Measurements from ENCODE around the gene SARDH. TPM values are rescaled to one million over a fixed set of nuclear protein-coding genes. Genes with fewer than 3 reads are reported as not detected.

The SARDH gene, protein sequence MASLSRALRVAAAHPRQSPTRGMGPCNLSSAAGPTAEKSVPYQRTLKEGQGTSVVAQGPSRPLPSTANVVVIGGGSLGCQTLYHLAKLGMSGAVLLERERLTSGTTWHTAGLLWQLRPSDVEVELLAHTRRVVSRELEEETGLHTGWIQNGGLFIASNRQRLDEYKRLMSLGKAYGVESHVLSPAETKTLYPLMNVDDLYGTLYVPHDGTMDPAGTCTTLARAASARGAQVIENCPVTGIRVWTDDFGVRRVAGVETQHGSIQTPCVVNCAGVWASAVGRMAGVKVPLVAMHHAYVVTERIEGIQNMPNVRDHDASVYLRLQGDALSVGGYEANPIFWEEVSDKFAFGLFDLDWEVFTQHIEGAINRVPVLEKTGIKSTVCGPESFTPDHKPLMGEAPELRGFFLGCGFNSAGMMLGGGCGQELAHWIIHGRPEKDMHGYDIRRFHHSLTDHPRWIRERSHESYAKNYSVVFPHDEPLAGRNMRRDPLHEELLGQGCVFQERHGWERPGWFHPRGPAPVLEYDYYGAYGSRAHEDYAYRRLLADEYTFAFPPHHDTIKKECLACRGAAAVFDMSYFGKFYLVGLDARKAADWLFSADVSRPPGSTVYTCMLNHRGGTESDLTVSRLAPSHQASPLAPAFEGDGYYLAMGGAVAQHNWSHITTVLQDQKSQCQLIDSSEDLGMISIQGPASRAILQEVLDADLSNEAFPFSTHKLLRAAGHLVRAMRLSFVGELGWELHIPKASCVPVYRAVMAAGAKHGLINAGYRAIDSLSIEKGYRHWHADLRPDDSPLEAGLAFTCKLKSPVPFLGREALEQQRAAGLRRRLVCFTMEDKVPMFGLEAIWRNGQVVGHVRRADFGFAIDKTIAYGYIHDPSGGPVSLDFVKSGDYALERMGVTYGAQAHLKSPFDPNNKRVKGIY
- 18.4 and 23.9 TPM in 2 replicates for total RNA-seq

DNA sequence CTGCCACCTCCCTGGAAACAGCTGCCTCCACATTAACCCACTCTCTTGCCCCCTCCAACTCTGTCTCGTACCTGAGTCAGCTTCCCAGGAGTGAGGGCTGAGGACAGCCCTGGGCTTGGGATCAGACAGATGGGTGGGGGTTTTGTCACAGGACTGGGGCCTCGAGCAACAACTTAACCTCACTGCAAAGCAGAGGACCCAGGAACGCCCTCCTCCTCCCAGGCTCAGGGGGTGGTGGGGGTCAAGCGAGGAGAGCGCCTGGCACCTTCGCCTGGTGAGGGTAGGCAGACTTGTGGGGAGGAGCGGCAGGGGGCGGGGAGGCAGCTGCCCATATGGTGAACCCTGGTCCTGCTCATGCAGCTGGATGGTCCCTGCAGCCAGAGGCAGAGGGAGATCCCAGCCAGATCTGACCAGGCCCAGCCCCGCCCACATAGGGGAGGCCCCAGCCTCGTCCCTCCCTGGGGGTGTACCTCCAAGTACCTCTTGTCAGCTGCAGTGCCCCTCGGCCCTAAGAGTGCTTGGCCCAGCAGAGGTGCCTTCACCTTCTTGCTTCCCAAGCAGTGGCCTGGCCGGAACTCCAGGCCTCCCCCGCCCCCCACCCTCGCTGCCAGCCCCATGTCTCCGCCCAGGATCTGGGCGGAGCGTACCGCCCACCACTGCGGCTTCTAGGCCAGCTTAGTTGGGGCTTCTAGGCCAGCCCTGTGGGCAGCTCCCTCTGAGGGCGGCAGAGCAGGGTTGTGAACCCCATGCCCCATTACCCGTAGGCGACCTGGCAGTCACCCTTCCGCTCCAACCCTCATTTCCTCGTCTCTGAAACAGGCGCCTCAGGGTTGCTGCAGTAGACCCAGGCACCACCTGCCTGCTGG is at the start of gene SARDH:
TSS of gene SARDH (minus strand) at position 579 of the 866 bp plus-strand sequence. CDS start 4,179 bp downstream, outside the sequence.

DNA sequence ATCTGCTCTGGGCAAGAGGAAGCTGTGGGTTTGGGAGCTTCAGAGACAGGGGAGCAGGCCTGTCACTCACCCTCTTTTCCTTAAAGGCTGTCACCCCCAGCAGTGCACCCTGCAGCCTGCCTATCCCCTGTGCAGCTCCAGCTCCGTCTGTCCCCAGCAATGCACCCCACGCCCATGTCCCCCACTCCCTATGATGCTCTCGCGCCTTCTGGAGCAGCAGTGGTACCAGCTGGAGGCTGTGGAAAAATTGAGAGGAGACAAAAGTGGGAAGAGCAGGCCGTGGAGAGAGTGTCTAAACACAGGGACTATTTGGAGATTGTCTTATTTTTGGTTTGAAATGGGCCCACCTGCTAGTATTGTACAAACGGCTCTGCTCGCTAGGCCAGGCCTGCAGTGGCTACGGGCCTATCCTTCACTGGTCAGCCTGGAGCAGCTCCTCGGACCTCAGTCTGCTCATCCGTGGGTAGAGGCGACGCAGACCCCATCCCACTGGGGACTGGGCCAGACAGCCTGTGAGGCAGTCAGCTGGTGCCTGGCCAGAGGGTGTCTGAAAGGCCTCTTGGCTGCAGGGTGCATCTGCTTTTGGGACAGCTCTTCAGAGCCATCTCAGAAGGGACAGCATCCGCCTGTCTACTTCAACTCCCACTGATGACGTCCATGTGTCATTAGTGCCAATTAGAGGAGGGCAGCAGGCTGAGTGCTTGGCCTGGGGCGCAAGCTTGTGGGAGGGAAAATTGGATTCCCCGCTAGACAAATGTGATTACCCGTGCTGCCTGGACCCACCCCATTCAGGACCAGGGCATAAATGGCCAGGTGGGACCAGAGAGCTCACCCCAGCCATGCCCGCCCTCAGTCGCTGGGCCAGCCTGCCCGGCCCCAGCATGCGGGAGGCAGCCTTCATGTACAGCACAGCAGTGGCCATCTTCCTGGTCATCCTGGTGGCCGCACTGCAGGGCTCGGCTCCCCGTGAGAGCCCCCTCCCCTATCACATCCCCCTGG is 102.3 kb downstream of the SARDH start, which contains the start of gene DBH:
TSS of gene DBH (plus strand) at position 831 of the 999 bp plus-strand sequence. CDS start at position 840, 9 bp downstream.

Other genes with a start within 250 kb of the SARDH start
- not detected in 2 replicates for gene MYMK, start 213.4 kb downstream of the SARDH start, total RNA-seq
- 0.83 and 4.8 TPM in 2 replicates for gene ADAMTSL2, start 203.6 kb downstream of the SARDH start, total RNA-seq
- gene FAM163B, start 129.0 kb downstream of the SARDH start, total RNA-seq: 0.30 TPM in 1 of 2 replicates, not detected in the other
- not detected in 2 replicates for gene DBH, start 102.0 kb downstream of the SARDH start, total RNA-seq

Data from smooth muscle cell of the umbilical artery (primary cell).